HL-60 (cell line): Measurements from ENCODE around the gene HOXB8.

Source experiments
- GABPA ChIP-seq: IDR thresholded peaks from 2 replicates; pipeline ENCODE4 v1.6.1; 2012; ENCODE audit warnings: low read depth
- POLR2AphosphoS5 ChIP-seq: IDR thresholded peaks from 2 replicates; pipeline ENCODE4 v1.6.1; 2012; ENCODE audit warnings: low read depth
- SPI1 ChIP-seq: IDR thresholded peaks from 2 replicates; pipeline ENCODE4 v1.6.1; 2012; ENCODE audit warnings: low read depth, mild to moderate bottlenecking, borderline replicate concordance
- TF ChIP-seq, protein P1 (sequence below): IDR thresholded peaks from one replicate; pipeline ENCODE4 v1.5.1; 2011; ENCODE audit warnings: low read length, control low read depth, inconsistent platforms; ENCODE audit not compliant: insufficient read depth

DNA sequence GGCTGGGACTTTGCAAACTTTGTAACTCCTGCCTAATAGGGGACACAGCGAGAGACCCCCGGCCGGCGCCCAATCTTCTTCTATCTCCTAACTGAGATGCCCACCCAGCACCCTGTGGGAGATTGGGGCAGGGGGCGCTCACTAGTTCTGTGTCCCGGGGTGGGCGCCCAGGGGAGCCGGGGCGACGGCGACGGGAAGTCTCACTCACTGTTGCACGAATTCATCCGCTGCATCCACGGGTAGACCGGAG, 17.6 kb downstream of the HOXB8 start:
- TF ChIP-seq, protein P1, sequence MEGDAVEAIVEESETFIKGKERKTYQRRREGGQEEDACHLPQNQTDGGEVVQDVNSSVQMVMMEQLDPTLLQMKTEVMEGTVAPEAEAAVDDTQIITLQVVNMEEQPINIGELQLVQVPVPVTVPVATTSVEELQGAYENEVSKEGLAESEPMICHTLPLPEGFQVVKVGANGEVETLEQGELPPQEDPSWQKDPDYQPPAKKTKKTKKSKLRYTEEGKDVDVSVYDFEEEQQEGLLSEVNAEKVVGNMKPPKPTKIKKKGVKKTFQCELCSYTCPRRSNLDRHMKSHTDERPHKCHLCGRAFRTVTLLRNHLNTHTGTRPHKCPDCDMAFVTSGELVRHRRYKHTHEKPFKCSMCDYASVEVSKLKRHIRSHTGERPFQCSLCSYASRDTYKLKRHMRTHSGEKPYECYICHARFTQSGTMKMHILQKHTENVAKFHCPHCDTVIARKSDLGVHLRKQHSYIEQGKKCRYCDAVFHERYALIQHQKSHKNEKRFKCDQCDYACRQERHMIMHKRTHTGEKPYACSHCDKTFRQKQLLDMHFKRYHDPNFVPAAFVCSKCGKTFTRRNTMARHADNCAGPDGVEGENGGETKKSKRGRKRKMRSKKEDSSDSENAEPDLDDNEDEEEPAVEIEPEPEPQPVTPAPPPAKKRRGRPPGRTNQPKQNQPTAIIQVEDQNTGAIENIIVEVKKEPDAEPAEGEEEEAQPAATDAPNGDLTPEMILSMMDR = no peak
- TF ChIP-seq SPI1 = no peak
- no peak for TF ChIP-seq POLR2AphosphoS5
- no peak for TF ChIP-seq GABPA
